HEK293T (cell line): ENCODE results near the gene ADA.

Experiments used
- ARNT ChIP-seq: fragments of 450-650 bp; IDR thresholded peaks from 2 replicates; pipeline ENCODE4 v1.6.1; 2017; ENCODE audit warnings: mild to moderate bottlenecking
- BHLHE40 ChIP-seq: fragments of 450-650 bp; IDR thresholded peaks from 2 replicates; pipeline ENCODE4 v1.6.1; 2016; ENCODE audit warnings: mild to moderate bottlenecking, moderate library complexity, borderline replicate concordance
- ELF4 ChIP-seq: fragments of 450-650 bp; IDR thresholded peaks from 2 replicates; pipeline ENCODE4 v1.6.1; 2017; ENCODE audit warnings: antibody characterized with exemption
- FOXA1 ChIP-seq: fragments of 450-650 bp; IDR thresholded peaks from 2 replicates; pipeline ENCODE4 v1.6.1; 2016; ENCODE audit warnings: mild to moderate bottlenecking
- FOXK2 ChIP-seq: fragments of 450-650 bp; IDR thresholded peaks from 2 replicates; pipeline ENCODE4 v1.6.1; 2016; ENCODE audit warnings: mild to moderate bottlenecking
- FOXM1 ChIP-seq: fragments of 450-650 bp; IDR thresholded peaks from 2 replicates; pipeline ENCODE4 v1.6.1; 2017; ENCODE audit warnings: mild to moderate bottlenecking, borderline replicate concordance
- HDGF ChIP-seq: fragments of 450-650 bp; IDR thresholded peaks from 2 replicates; pipeline ENCODE4 v1.6.1; 2017; ENCODE audit warnings: antibody characterized with exemption, borderline replicate concordance
- L3MBTL2 ChIP-seq: fragments of 450-650 bp; conservative IDR thresholded peaks from 2 replicates; pipeline ENCODE4 v1.6.1; 2016; ENCODE audit warnings: mild to moderate bottlenecking
- LEF1 ChIP-seq: fragments of 450-650 bp; IDR thresholded peaks from 2 replicates; pipeline ENCODE4 v1.6.1; 2017; ENCODE audit warnings: mild to moderate bottlenecking, borderline replicate concordance
- SP1 ChIP-seq: fragments of 450-650 bp; IDR thresholded peaks from 2 replicates; pipeline ENCODE4 v1.6.1; 2017
- TARDBP ChIP-seq: fragments of 450-650 bp; IDR thresholded peaks from 2 replicates; pipeline ENCODE4 v1.6.1; 2016
- ZNF384 ChIP-seq: fragments of 450-650 bp; IDR thresholded peaks from 2 replicates; pipeline ENCODE4 v1.6.1; 2016

DNA sequence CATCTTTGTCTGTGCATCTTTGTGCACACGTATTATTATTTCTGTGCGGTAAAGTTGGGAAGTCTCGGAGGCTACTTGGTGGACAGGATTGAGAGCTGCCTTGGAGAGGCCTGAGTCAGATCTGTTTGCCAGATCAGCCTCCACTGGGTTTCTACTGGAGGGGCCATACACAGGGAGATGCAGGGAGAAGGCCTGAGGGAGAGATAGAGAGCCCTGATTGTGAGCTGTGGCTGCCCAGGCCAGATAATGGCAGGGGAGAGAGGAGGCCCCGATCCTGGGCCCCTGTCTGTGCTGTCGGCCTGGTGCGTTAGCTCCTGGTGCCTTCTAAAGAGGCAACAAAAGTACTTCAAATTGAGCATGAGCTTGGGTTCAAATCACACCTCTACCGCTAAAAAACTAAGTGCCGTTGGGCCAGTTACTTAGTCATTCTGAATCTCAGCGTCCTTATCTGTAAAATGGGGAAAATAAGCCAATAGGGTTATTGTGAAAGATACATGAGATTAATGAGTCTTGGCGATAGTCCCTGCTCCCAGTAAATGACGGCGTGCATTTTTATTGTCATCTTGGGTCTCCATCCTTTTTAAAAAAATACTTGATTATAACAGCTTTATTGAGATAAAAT lies 27.6 kb upstream of the ADA start:
- TF ChIP-seq FOXK2 (no peak), BHLHE40 (no peak), ELF4 (no peak), HDGF (no peak), L3MBTL2 (no peak), SP1 (no peak), FOXM1 (no peak), TARDBP (no peak), ARNT (no peak), ZNF384 (no peak), LEF1 (no peak), FOXA1 (no peak)
